K562 (cell line): Measurements from ENCODE around the gene POLD2. TPM values are rescaled to one million over a fixed set of nuclear protein-coding genes. Genes with fewer than 3 reads are reported as not detected.

Experiments used
- ATF1 ChIP-seq, 2 experiments: fragments of 450-650 bp in 1 of 2; IDR thresholded peaks; 2 replicates each; pipeline ENCODE4 v1.6.1; 2016; ENCODE audit warnings: missing compliant biosample characterization in 1 of 2, missing genetic modification characterization in 1 of 2
- CBFA2T2 ChIP-seq: fragments of 450-650 bp; conservative IDR thresholded peaks from 2 replicates; pipeline ENCODE4 v1.6.1; 2017; ENCODE audit warnings: mild to moderate bottlenecking
- CHD7 ChIP-seq: fragments of 200-600 bp; sonication (generic); IDR thresholded peaks from one replicate; pipeline ENCODE4 v1.6.1; 2012; ENCODE audit warnings: mild to moderate bottlenecking, low read depth, low read length, inconsistent platforms
- ID3 ChIP-seq, 2 experiments: fragments of 250-450 bp in 1 of 2; fragments of 450-650 bp in 1 of 2; sonication (Bioruptor Pico) in 1 of 2; IDR thresholded peaks; 2 replicates each; pipeline versions ENCODE4 v1.6.1 to v1.8.0; 2016 to 2021; ENCODE audit warnings: mild to moderate bottlenecking in 2 of 2, moderate library complexity in 2 of 2, missing compliant biosample characterization in 1 of 2, missing genetic modification characterization in 1 of 2
- KLF10 ChIP-seq: fragments of 250-450 bp; sonication (Bioruptor Pico); IDR thresholded peaks from 2 replicates; pipeline ENCODE4 v1.6.1; 2021; ENCODE audit warnings: matching md5 sums
- LEF1 ChIP-seq: fragments of 450-650 bp; IDR thresholded peaks from 2 replicates; pipeline ENCODE4 v1.6.1; 2016; ENCODE audit warnings: mild to moderate bottlenecking
- NRF1 ChIP-seq, 2 experiments: fragments of 450-650 bp; IDR thresholded peaks in 1 of 2; conservative IDR thresholded peaks in 1 of 2; 2 replicates each; pipeline ENCODE4 v1.6.1; 2014; ENCODE audit warnings: mild to moderate bottlenecking in 2 of 2
- RAD21 ChIP-seq, 2 experiments: fragments of 250-450 bp in 1 of 2; fragments of 450-650 bp in 1 of 2; sonication (Bioruptor Pico) in 1 of 2; formaldehyde crosslinking in 1 of 2; IDR thresholded peaks in 1 of 2; conservative IDR thresholded peaks in 1 of 2; 2 replicates each; pipeline versions ENCODE4 v1.4.0 to v1.8.0; 2020 to 2022; ENCODE audit warnings: mild to moderate bottlenecking in 2 of 2, moderate library complexity in 1 of 2
- ZFP36 ChIP-seq: fragments of 150-350 bp; IDR thresholded peaks from 2 replicates; pipeline ENCODE4 v1.6.1; 2018; ENCODE audit warnings: low read length, low read depth; ENCODE audit not compliant: partially characterized antibody
- polyA plus RNA-seq, 8 experiments: library from polyadenylated mRNA; depleted of rRNA in 4 of 8; stranded (reverse) in 5 of 8; unstranded in 3 of 8; fragments of >200 nt; fragmentation: Nextera tagmentation in 2 of 8; fragmentation: Illumina TruSeq in 1 of 8; extraction: Ambion mirVana in 2 of 8; extraction: Trizol in 1 of 8; gene quantifications; 2 replicates each; pipeline versions ENCODE4 v1.2.1 to v1.2.3, GENCODE V29; 2011 to 2014; ENCODE audit warnings: inconsistent platforms in 1 of 8, missing spikeins in 1 of 8
- total RNA-seq, 7 experiments: library from RNA; depleted of rRNA in 6 of 7; stranded (reverse); fragments of >200 nt in 6 of 7; fragmentation: Illumina TruSeq in 2 of 7; extraction: Trizol in 2 of 7; gene quantifications; 2 replicates each; pipeline versions ENCODE4 v1.2.1 to v1.2.3, GENCODE V29; 2011 to 2021; ENCODE audit warnings: low replicate concordance in 1 of 7
- TF ChIP-seq, protein P1 (sequence below): sonication (generic); formaldehyde crosslinking; IDR thresholded peaks from 2 replicates; pipeline ENCODE4 v1.8.0; 2022; ENCODE audit warnings: mild to moderate bottlenecking, low read depth, missing genetic modification reagents
- TF ChIP-seq, protein P2 (sequence below): IDR thresholded peaks from 2 replicates; pipeline ENCODE4 v1.6.1; 2012; ENCODE audit warnings: low read depth, low read length, improper control_type of control experiment, borderline replicate concordance

The POLD2 gene
- total and polyA plus RNA-seq, 9 of the 15 experiments (the other 6 are each of a cell fraction or from before 2014, with no cell fraction given), result 29.7 to 259 (median 225) TPM

- TF ChIP-seq CHD7 (no peak), ZFP36 (no peak), ID3 (CRISPR knock-in tag; IDR thresholded peaks at IDR 0.05) (no peak), ID3 (tag; IDR thresholded peaks at IDR 0.05) (peak; percentile 76), NRF1 (conservative IDR thresholded peaks at IDR 0.05 in 1 of 2, IDR thresholded peaks at IDR 0.05 in 1 of 2) (peak in 1 of 2 experiments; percentile 40; a peak in 2 of 4 replicates), CBFA2T2 (peak; percentile 99), KLF10 (CRISPR knock-in tag) (no peak), LEF1 (peak; percentile 66), RAD21 (CRISPR knock-in tag; conservative IDR thresholded peaks at IDR 0.05 in 1 of 2, IDR thresholded peaks at IDR 0.05 in 1 of 2) (no peak), ATF1 (CRISPR knock-in tag; IDR thresholded peaks at IDR 0.05) (no peak), ATF1 (tag; IDR thresholded peaks at IDR 0.05) (no peak)
- TF ChIP-seq, protein P1, sequence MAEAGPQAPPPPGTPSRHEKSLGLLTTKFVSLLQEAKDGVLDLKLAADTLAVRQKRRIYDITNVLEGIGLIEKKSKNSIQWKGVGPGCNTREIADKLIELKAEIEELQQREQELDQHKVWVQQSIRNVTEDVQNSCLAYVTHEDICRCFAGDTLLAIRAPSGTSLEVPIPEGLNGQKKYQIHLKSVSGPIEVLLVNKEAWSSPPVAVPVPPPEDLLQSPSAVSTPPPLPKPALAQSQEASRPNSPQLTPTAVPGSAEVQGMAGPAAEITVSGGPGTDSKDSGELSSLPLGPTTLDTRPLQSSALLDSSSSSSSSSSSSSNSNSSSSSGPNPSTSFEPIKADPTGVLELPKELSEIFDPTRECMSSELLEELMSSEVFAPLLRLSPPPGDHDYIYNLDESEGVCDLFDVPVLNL, result no peak
- TF ChIP-seq, protein P2, sequence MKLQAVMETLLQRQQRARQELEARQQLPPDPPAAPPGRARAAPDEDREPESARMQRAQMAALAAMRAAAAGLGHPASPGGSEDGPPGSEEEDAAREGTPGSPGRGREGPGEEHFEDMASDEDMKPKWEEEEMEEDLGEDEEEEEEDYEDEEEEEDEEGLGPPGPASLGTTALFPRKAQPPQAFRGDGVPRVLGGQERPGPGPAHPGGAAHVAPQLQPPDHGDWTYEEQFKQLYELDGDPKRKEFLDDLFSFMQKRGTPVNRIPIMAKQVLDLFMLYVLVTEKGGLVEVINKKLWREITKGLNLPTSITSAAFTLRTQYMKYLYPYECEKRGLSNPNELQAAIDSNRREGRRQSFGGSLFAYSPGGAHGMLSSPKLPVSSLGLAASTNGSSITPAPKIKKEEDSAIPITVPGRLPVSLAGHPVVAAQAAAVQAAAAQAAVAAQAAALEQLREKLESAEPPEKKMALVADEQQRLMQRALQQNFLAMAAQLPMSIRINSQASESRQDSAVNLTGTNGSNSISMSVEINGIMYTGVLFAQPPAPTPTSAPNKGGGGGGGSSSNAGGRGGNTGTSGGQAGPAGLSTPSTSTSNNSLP, result peak; percentile 64; the same call in 1 of the 2 replicates
These were observed 42.0 kb downstream of the POLD2 start (continued) for GRCh38 chr7:44081266-44081748.
